Pancreas (tissue), 10 donors: ENCODE data around the gene DUSP16. TPM values are rescaled to one million over a fixed set of nuclear protein-coding genes. Genes with fewer than 3 reads are reported as not detected.

Experiments used
- ATAC-seq, 4 donors: fragments of 200-7000 bp; cut with Tn5 transposase; one replicate each; pipeline versions ENCODE4 v1.8.0 to v1.9.1; 2020; ENCODE audit warnings: mild to moderate bottlenecking in 4 of 4, moderate library complexity in 4 of 4
- DNase-seq, 6 donors: peaks; one replicate each; pipeline ENCODE4 v3.0.0-alpha.2; 2020
- FAIRE-seq: peaks from 2 replicates; lab custom pipeline; 2012; peaks lifted over from hg19 to GRCh38; lab: Jason Lieb, UNC
- H3K27ac ChIP-seq, 4 donors: fragments of 200-600 bp; sonication (generic); 1 replicate in 3 of 4; 2 replicates in 1 of 4; pipeline versions ENCODE4 v1.5.0 to v1.8.0; 2020
- H3K27me3 ChIP-seq, 4 donors: fragments of 200-600 bp; one replicate each; pipeline ENCODE4 v1.8.0; 2021
- H3K36me3 ChIP-seq, 3 donors: fragments of 200-600 bp; sonication (generic) in 1 of 3; one replicate each; pipeline versions ENCODE4 v1.5.0 to v1.8.0; 2020 to 2021
- H3K4me1 ChIP-seq, 3 donors: fragments of 200-600 bp; one replicate each; pipeline ENCODE4 v1.8.0; 2021
- H3K4me3 ChIP-seq, 4 donors: fragments of 200-600 bp; sonication (generic) in 2 of 4; one replicate each; pipeline versions ENCODE4 v1.5.0 to v1.8.0; 2020 to 2021
- H3K9me3 ChIP-seq, 4 donors: fragments of 200-600 bp; one replicate each; pipeline ENCODE4 v1.8.0; 2021
- CTCF ChIP-seq, 4 donors: fragments of 200-600 bp; sonication (generic) in 3 of 4; IDR thresholded peaks; one replicate each; pipeline versions ENCODE4 v1.5.0 to v1.8.0; 2021; ENCODE audit warnings: antibody characterized with exemption in 4 of 4
- WGBS, 2 donors: extraction: QIAGEN DNeasy Blood & Tissue Kit; methylation state at CpG; one replicate each; pipeline ENCODE4 v1.1.7; 2013; 5-methylcytosine and 5-hydroxymethylcytosine counted together
- intact Hi-C, 3 donors: fragments of 100-400 bp; cut with DNase I; formaldehyde crosslinking; loops; one replicate each; pipeline versions ENCODE4 v1.11.1 to v1.14.2; 2022
- polyA plus RNA-seq, 2 donors: library from polyadenylated mRNA; stranded (reverse); fragments of 200-250 nt; gene quantifications; one replicate each; pipeline ENCODE4 v1.2.3, GENCODE V29; 2013
- total RNA-seq, 6 donors: library from RNA; stranded (reverse); fragmentation: NEBNext Ultra II Directional in 4 of 6; extraction: Animal tissue kit (Norgen Biotek cat#: 25700) in 4 of 6; gene quantifications; one replicate each; pipeline versions ENCODE4 v1.2.1 to v1.2.4, GENCODE V29; 2021 to 2023
- donor health status: healthy with polysubstance abuse.
- donor health status: DM: no; HTN: no; CAD: no; lungs with moderate emphysema.
- donor health status: DM: no; HTN: no; CAD: no.
- donor health status: control.
- donor health status: control.
- donor health status: Bipolar disorder and iron deficiency.
- donor health status: DM: yes; HTN: yes; CAD: no.
- donor health status: DM: no; HTN: no; CAD: no.
- donor health status: DM: no; HTN: no; CAD: no.
- donor health status: DM: yes; HTN: yes; CAD: no.

DUSP16 gene
- total and polyA plus RNA-seq, 8 donors: 5.8 to 38.7 (median 26.5) TPM

GRCh38 chr12:12442548-12443071 is 120.1 kb downstream of the DUSP16 start:
- no peak for TF ChIP-seq CTCF (IDR thresholded peaks at IDR 0.05)
- ATAC-seq (peak; percentile 13 to 28 (median 26)), DNase-seq (no peak), FAIRE-seq (no peak)
- Histone ChIP-seq H3K27me3 (no peaks in the 10 kb centered on the region), H3K4me1 (peaks cover 10 to 31% (median 31%) of the 10 kb centered on the region in 3 donors), H3K36me3 (no peaks in the 10 kb centered on the region), H3K4me3 (no peak overlapping the region), H3K27ac (peak overlapping the region; percentile 1 to 62 (median 36)), H3K9me3 (no peaks in the 10 kb centered on the region)
- 71 to 76% methylated on average over 5 of the region's 5 CpGs for WGBS, 2 donors
- intact Hi-C loops: no loop called here

- no peak overlapping the region for H3K4me3 ChIP-seq
- no peak for TF ChIP-seq CTCF (IDR thresholded peaks at IDR 0.05)
- intact Hi-C loops: no loop called here
- H3K36me3 ChIP-seq: no peaks in the 10 kb centered on the region
- WGBS, 2 donors: 64 to 65% methylated on average over 4 of the region's 4 CpGs
- no peak for FAIRE-seq
- peak overlapping the region; percentile 1 to 62 (median 36) for H3K27ac ChIP-seq
- H3K27me3 ChIP-seq: no peaks in the 10 kb centered on the region
- H3K9me3 ChIP-seq: no peaks in the 10 kb centered on the region
- DNase-seq: no peak
- peak; percentile 43 to 75 (median 67) for ATAC-seq
- peaks cover 10 to 31% (median 31%) of the 10 kb centered on the region in 3 donors for H3K4me1 ChIP-seq
These were observed 120.7 kb downstream of the DUSP16 start for GRCh38 chr12:12441843-12442461.

- H3K27me3 ChIP-seq: no peaks in the 10 kb centered on the region
- H3K36me3 ChIP-seq: peaks cover 0 to 3% (median 0%) of the 10 kb centered on the region in 3 donors
- no peak for TF ChIP-seq CTCF (IDR thresholded peaks at IDR 0.05)
- H3K4me3 ChIP-seq: no peak overlapping the region
- FAIRE-seq: no peak
- peaks cover 10 to 31% (median 31%) of the 10 kb centered on the region in 3 donors for H3K4me1 ChIP-seq
- intact Hi-C loops: no loop called here
- whole genome bisulfite sequencing, 2 donors: 84 to 96% methylated on average over 2 of the region's 2 CpGs
- DNase-seq: no peak
- H3K9me3 ChIP-seq: no peaks in the 10 kb centered on the region
- ATAC-seq: peak in 2 of 4 donors; percentile 10 to 46
- H3K27ac ChIP-seq: peak overlapping the region in 2 of 4 donors; percentile 50 to 62
These were observed 121.2 kb downstream of the DUSP16 start for GRCh38 chr12:12441429-12441807.

GRCh38 chr12:12440784-12441428 is 121.8 kb downstream of the DUSP16 start:
- ATAC-seq: peak in 2 of 4 donors; percentile 13 to 58
- FAIRE-seq: no peak
- no peak for DNase-seq
- no peaks in the 10 kb centered on the region for H3K27me3 ChIP-seq
- TF ChIP-seq CTCF (IDR thresholded peaks at IDR 0.05): no peak
- H3K36me3 ChIP-seq: peaks cover 0 to 8% (median 0%) of the 10 kb centered on the region in 3 donors
- peaks cover 10 to 31% (median 31%) of the 10 kb centered on the region in 3 donors for H3K4me1 ChIP-seq
- WGBS, 2 donors: 84 to 86% methylated on average over 4 of the region's 4 CpGs
- no peak overlapping the region for H3K4me3 ChIP-seq
- intact Hi-C loops: no loop called here
- H3K9me3 ChIP-seq: no peaks in the 10 kb centered on the region
- peak overlapping the region in 1 of 4 donors; percentile 62 for H3K27ac ChIP-seq
